HG02970 (cell line): Measurements from ENCODE around the gene PCCA.

Experiments
- ATAC-seq: cut with Tn5 transposase; IDR thresholded peaks from one replicate; pipeline ENCODE4 v1.9.1; 2021; ENCODE audit warnings: mild to moderate bottlenecking, moderate library complexity, moderate number of reproducible peaks; ENCODE audit not compliant: unreplicated experiment, low FRiP score

PCCA gene

GRCh38 chr13:100483841-100484381, 395.0 kb downstream of the PCCA start:
- ATAC-seq, result no peak

- no peak for ATAC-seq
Measured at GRCh38 chr13:100484702-100485101, 395.8 kb downstream of the PCCA start.

GRCh38 chr13:100485265-100485664, 396.4 kb downstream of the PCCA start:
- no peak for ATAC-seq

GRCh38 chr13:100490692-100491091, 401.8 kb downstream of the PCCA start:
- no peak for ATAC-seq

DNA sequence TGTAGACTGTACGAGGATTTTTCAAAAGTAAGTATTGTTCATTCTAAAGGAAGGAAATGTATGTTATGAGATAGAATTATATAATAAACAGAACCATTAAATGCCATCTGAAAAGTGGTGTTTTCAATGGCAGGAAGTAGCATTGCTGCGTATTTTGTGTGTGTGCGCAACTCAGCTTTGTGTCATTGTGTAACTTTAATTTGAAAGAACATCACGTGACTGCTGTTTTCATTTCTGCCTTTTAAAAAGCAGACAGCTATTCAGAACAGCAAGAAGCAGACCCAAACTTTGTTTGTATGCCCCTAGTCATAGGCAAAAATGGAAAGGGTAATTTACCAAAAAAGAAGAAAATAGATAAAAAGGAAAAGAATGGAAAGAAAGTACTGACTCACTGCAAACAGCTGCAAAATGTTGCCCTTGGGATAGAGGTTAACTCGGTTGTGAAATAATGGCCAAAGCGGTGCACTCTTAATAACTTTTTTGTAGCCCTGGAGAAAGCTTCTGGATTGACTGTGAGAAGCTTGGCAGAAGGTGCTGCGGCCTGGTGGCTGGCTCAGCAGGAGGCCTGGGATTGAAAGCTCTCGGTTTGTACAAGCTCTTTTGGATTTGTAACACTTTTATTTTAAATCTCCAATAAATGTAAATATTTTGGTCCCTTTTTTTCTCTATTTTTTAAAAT, 402.4 kb downstream of the PCCA start:
- ATAC-seq, result no peak

GRCh38 chr13:100493418-100493817, 404.5 kb downstream of the PCCA start:
- no peak for ATAC-seq

DNA sequence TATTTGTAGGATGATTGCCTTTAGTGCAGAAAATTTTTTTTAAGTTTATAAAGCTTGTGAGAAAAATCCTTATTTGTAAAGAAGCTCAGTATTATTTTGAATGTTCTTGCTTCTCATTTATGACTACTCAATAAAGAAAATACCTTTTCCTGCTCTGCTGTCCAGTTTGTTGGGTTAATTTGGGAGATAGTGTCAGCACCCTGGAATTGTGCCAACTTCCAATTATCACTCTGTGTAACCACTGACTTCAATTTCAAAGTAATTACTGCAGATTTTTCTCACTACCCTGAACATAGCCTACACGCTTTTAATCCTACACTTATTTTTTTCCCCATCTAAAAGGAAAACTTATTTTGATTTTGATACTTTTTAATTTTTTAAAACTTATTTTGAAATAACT, 406.6 kb downstream of the PCCA start:
- no peak for ATAC-seq

DNA sequence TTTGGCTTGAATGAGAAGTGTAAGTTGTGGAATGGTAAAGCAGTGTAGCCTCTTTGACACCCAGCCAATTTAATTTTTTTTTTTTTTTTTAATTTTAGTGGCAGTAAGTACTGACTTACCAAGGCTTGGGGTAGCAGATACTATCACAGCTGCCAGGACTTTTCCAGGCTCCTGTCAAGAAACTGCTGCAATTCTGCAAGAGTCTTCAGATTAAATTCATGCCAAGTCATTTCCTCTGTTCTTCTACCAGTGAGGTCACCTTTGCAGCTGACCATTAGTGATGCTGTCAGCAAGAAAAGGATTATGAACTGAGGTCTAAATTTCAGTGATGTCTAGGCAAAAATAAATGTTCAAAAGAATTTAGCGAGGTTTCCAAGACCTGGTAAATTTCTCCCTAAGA, 408.5 kb downstream of the PCCA start:
- ATAC-seq, result no peak

- ATAC-seq, result no peak
Measured at GRCh38 chr13:100502446-100502845, 413.6 kb downstream of the PCCA start.

DNA sequence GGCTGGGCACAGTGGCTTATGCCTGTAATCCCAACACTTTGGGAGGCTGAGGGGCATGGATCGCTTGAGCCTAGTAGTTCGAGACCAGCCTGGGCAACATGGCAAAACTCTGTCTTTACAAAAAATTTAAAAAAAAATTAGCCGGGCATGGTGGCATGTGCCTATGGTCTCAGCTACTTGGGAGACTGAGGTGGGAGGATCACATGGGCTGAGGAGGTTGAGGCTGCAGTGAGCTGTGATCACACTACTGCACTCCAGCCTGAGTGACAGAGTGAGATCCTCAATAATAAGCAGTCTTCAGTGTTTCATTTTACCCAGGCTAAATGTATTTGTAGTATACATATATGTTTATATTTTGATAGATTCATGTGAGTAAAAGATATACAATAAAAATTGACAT, 414.7 kb downstream of the PCCA start:
- no peak for ATAC-seq

DNA sequence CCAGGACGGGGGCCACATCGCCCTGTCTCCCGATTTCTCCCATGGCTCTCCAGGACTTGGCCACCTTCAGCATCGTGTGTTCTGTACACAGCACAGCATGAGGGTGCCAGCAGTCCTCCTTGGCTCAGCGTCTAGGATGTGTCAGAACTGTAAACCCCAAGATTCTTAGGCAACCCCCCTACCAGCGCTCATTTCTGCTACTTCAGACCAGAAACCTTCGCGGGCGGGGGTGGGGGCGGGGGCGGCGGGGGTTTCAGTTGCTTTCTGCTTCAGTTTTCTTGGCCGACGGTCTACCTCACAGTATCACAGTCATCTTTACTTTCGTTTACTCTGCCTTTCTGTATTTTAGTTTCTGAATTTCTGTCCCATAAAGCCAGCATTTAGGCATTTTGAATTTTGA, 417.3 kb downstream of the PCCA start:
- ATAC-seq, result no peak

DNA sequence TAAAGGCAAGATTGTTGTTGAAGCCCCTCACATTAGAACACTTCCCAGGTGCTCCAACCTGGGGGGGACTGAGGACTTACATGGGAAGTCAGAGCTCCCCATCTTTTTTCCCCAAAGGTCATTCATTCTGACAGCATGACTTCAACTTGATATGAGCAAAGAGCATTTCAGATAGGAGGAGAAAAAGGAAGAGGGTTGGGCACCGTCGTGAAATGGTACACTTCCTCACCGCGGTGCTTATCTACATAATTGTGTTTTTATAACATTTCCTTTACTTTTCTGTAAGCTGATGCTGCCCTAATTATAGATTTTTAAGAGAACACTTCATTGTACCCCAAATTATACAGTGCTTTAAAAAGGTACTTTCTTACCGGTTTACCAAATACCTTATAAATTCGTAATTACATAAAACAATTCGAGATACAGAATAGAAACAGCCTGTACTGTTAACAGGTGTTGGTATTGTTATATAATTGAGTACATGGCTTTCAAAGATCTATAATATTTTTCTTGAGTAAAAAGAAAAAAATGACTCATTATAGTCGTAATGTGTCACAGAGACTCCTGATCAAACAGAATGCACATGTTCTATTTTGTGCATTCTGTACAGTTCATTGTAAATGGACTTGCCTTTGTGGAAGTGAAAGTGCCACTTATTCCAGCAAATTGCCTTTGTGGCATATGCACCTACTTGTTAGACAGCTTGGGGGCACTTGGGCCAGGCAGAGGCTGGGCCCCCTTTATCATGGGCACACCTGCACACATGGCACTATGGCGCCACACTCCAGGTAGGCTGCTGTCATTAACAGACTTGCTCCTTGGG, 417.9 kb downstream of the PCCA start:
- ATAC-seq, result no peak

DNA sequence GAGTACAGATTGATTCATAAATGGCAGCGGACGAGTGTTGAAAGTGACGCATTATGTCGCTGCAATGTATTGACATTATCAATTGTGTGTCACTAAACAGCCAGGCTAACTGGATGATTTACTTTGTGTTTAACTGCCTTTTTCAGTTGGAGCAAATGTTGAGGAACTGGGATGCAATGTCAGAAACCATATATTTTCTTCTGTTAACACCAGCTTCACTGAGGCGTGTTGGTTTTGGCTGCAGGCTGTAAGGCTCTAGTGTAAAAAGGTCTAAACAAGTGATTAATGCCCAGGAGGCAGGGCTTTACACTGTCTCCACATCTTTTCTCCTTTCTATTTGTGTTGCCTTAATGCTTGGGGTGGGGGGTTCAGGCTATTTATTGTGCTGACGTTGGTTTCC, 419.6 kb downstream of the PCCA start:
- no peak for ATAC-seq

GRCh38 chr13:100508996-100509395, 420.1 kb downstream of the PCCA start:
- no peak for ATAC-seq

GRCh38 chr13:100510208-100510957, 421.5 kb downstream of the PCCA start:
- ATAC-seq, result no peak

- no peak for ATAC-seq
Measured at GRCh38 chr13:100511466-100511865, 422.6 kb downstream of the PCCA start.

GRCh38 chr13:100512422-100512821, 423.5 kb downstream of the PCCA start:
- ATAC-seq, result no peak

GRCh38 chr13:100513171-100513570, 424.3 kb downstream of the PCCA start:
- ATAC-seq, result no peak

DNA sequence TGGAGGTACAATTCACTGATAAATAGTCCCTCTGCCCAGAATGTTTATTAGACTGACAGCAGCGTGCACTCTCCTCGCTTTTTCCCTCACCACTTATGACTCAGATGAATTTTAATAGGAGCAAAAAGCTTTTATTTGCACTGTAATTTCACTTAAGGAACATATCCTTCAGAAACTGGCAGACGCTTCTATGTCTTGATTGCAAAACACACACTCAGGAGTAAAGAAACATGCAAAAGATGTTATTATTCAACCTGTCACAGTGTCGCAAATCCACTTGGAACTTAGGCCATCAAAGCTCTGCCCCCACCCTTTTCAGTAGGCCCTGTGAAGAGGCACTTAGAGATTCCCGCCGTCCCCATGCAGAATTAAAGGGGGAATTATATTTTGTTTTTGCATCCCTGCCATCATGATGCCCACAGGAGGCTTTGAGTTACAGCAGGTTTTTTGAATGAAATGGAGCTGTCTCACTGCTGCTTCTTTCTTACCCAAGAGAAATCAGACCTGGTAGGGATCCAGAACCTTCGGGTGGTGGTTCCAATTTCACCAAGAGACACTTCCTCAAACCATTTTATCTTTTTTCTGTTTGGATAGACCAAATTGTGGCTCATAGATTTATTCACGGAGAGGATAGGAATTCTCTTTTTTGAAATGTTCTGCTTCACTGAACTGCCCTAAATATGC, 425.2 kb downstream of the PCCA start:
- no peak for ATAC-seq

GRCh38 chr13:100514788-100515409, 426.0 kb downstream of the PCCA start:
- peak; percentile 75 for ATAC-seq
